PFSK-1 (cell line): Measurements from ENCODE around the gene RHOJ.

Experiments
- POLR2AphosphoS5 ChIP-seq: IDR thresholded peaks from 2 replicates; pipeline ENCODE4 v1.6.1; 2012; ENCODE audit warnings: low read depth, mild to moderate bottlenecking, control low read depth, low read length, moderate library complexity
- SIN3A ChIP-seq: IDR thresholded peaks from 2 replicates; pipeline ENCODE4 v1.6.1; 2012; ENCODE audit warnings: mild to moderate bottlenecking, low read length, moderate library complexity, borderline replicate concordance; ENCODE audit not compliant: insufficient read depth

- TF ChIP-seq SIN3A (no peak), POLR2AphosphoS5 (no peak)
Observed at GRCh38 chr14:63220526-63220925, 16.3 kb downstream of the RHOJ start.
